Ovary (tissue), 3 donors: ENCODE results near the gene CPEB4.

Experiments used
- CTCF ChIP-seq, 3 donors: fragments of 450-650 bp in 2 of 3; fragments of 200-600 bp in 1 of 3; IDR thresholded peaks; one replicate each; pipeline versions ENCODE4 v1.5.1 to v1.8.0; 2016 to 2022; ENCODE audit warnings: antibody characterized with exemption in 3 of 3, mild to moderate bottlenecking in 1 of 3
- EP300 ChIP-seq: sonication (generic); formaldehyde crosslinking; IDR thresholded peaks from one replicate; pipeline ENCODE4 v1.6.1; 2017; ENCODE audit warnings: antibody characterized with exemption
- POLR2A ChIP-seq: fragments of 450-650 bp; IDR thresholded peaks from one replicate; pipeline ENCODE4 v1.6.1; 2017; ENCODE audit warnings: antibody characterized with exemption, mild to moderate bottlenecking, moderate library complexity
- donor health status: DM: no; HTN: no; CAD: no.

- no peak for TF ChIP-seq CTCF (IDR thresholded peaks at IDR 0.05)
- no peak for TF ChIP-seq POLR2A
- TF ChIP-seq EP300: no peak
Observed at GRCh38 chr5:173855162-173855994, 32.8 kb upstream of the CPEB4 start.
